Forelimb muscle (tissue), 1 donor: ENCODE results near the gene CYSTM1. TPM values are rescaled to one million over a fixed set of nuclear protein-coding genes. Genes with fewer than 3 reads are reported as not detected.

Source experiments
- DNase-seq: peaks from one replicate; pipeline ENCODE4 v3.0.0-alpha.2; 2013; ENCODE audit warnings: low read depth
- polyA plus RNA-seq: library from polyadenylated mRNA; unstranded; fragments of 120-200 nt; gene quantifications from one replicate; pipeline ENCODE4 v1.2.1, GENCODE V29; 2013; ENCODE audit not compliant: insufficient read length

Gene CYSTM1
- polyA plus RNA-seq, 1 donor = 40.6 TPM

- DNase-seq = no peak
Measured at GRCh38 chr5:140208065-140208464, 33.1 kb downstream of the CYSTM1 start.

GRCh38 chr5:140213370-140213983, 38.5 kb downstream of the CYSTM1 start:
- DNase-seq = no peak

- no peak for DNase-seq
Measured at GRCh38 chr5:140214831-140215230, 39.8 kb downstream of the CYSTM1 start.

GRCh38 chr5:140215276-140215675, 40.3 kb downstream of the CYSTM1 start:
- no peak for DNase-seq

GRCh38 chr5:140216478-140217074, 41.6 kb downstream of the CYSTM1 start:
- DNase-seq = no peak

- no peak for DNase-seq
Measured at GRCh38 chr5:140217299-140218026, 42.5 kb downstream of the CYSTM1 start.

- DNase-seq = no peak
Measured at GRCh38 chr5:140219068-140219991, 44.3 kb downstream of the CYSTM1 start.

GRCh38 chr5:140220032-140220697, 45.2 kb downstream of the CYSTM1 start:
- DNase-seq = no peak

- no peak for DNase-seq
Measured at GRCh38 chr5:140220698-140221064, 45.7 kb downstream of the CYSTM1 start.

GRCh38 chr5:140221697-140222223, 46.8 kb downstream of the CYSTM1 start:
- no peak for DNase-seq

GRCh38 chr5:140222416-140222815, 47.4 kb downstream of the CYSTM1 start:
- no peak for DNase-seq

- no peak for DNase-seq
Measured at GRCh38 chr5:140223567-140223966, 48.6 kb downstream of the CYSTM1 start.

GRCh38 chr5:140224658-140225057, 49.7 kb downstream of the CYSTM1 start:
- DNase-seq = no peak

GRCh38 chr5:140225396-140225795, 50.4 kb downstream of the CYSTM1 start:
- no peak for DNase-seq

GRCh38 chr5:140227046-140227445, 52.1 kb downstream of the CYSTM1 start:
- DNase-seq = no peak

- no peak for DNase-seq
Measured at GRCh38 chr5:140228364-140228837, 53.4 kb downstream of the CYSTM1 start.

- no peak for DNase-seq
Measured at GRCh38 chr5:140230373-140230772, 55.4 kb downstream of the CYSTM1 start.

GRCh38 chr5:140232731-140233130, 57.7 kb downstream of the CYSTM1 start:
- DNase-seq = no peak

GRCh38 chr5:140234377-140234989, 59.5 kb downstream of the CYSTM1 start:
- DNase-seq = no peak

GRCh38 chr5:140235791-140236551, 61.0 kb downstream of the CYSTM1 start:
- no peak for DNase-seq
